ENCODE measurements around the gene LY6G6F.

DNA sequence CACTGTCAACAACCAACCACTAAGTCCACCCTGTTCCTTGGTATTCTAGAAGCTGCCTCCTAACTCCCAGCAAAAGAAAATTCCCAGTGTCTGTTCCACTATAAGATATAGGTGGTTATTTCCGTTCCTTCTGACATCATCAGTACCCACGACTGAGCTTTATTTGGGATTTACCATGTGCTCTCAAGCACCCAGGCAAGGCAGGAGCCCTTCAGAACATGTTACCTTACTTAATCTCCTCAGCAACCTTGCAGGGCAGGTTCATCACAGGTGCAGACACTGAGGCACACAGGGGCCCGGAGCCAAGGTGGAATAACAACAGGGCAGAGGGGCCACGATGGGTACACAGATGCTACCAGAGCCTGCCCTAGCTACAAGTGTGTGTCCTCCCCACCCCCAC is 14.3 kb upstream of the LY6G6F start:
- TF ChIP-seq EZH2 (IDR thresholded peaks at IDR 0.05; ENCODE audit: insufficient read depth, poor library complexity, severe bottlenecking) (no peak), EZH2phosphoT487 (IDR thresholded peaks at IDR 0.05; ENCODE audit: insufficient read depth, low read depth) (no peak)
